Astrocyte of the cerebellum (primary cell): ENCODE measurements around the gene UTP25.
"Not testable (repeated sequence)": the region's sequence is repeated elsewhere in the genome, so short reads cannot be mapped to it uniquely, and the experiment has no call there.

Experiments
- DNase-seq: peaks from one replicate; pipeline ENCODE4 v3.0.0-alpha.2; 2011; ENCODE audit warnings: low read depth
- H3K4me3 ChIP-seq: 2 replicates; pipeline ENCODE4 v1.5.1; 2011; ENCODE audit warnings: mild to moderate bottlenecking, low read depth, low read length, moderate library complexity
- CTCF ChIP-seq: IDR thresholded peaks from 2 replicates; pipeline ENCODE4 v1.5.1; 2012; ENCODE audit warnings: low read length, low read depth, moderate library complexity, mild to moderate bottlenecking; ENCODE audit errors: missing control alignments
- in situ Hi-C: cut with HindIII; loops from 2 replicates; pipeline ENCODE4 v1.10.0; 2017; ENCODE audit warnings: low sequenced_read_pairs

Gene UTP25

GRCh38 chr1:209886219-209886536, 58.4 kb downstream of the UTP25 start:
- H3K4me3 ChIP-seq: no peak overlapping the region
- in situ Hi-C loops: no loop called here
- DNase-seq: no peak
- TF ChIP-seq CTCF: no peak

DNA sequence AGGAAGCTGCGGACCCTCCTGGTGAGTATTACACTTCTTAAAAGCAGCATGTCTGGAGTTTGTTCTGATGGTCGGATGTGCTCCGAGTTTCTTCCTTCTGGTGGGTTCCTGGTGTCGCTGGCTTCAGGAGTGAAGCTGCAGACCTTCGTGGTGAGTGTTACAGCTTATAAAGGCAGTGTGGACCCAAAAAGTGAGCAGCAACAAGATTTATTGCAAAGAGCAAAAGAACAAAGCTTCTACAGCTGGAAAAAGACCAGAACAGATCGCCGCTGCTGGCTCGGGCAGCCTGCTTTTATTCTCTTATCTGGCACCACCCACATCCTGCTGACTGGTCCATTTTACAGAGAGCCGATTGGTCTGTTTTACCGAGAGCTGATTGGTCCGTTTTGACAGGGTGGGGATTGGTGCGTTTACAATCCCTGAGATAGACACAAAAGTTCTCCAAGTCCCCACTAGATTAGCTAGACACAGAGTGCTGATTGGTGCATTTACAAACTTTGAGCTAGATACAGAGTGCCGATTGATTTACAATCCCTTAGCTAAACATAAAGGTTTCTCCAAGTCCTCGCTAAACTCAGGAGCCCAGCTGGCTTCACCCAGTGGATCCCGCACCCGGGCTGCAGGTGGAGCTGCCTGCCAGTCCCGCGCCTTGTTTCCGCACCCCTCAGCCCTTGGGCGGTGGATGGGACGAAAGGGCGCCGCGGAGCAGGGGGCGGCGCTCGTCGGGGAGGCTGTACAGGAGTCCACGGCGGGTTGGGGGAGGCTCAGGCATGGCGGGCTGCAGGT, 60.7 kb downstream of the UTP25 start:
- DNase-seq, H3K4me3 ChIP-seq, in situ Hi-C loops: not testable (repeated sequence)

GRCh38 chr1:209889077-209889418, 61.3 kb downstream of the UTP25 start:
- in situ Hi-C loops: no loop called here
- DNase-seq: no peak
- no peak overlapping the region for H3K4me3 ChIP-seq
- TF ChIP-seq CTCF: no peak

GRCh38 chr1:209890641-209891330, 63.0 kb downstream of the UTP25 start:
- no peak overlapping the region for H3K4me3 ChIP-seq
- no peak for DNase-seq
- no peak for TF ChIP-seq CTCF
- in situ Hi-C loops: no loop called here

DNA sequence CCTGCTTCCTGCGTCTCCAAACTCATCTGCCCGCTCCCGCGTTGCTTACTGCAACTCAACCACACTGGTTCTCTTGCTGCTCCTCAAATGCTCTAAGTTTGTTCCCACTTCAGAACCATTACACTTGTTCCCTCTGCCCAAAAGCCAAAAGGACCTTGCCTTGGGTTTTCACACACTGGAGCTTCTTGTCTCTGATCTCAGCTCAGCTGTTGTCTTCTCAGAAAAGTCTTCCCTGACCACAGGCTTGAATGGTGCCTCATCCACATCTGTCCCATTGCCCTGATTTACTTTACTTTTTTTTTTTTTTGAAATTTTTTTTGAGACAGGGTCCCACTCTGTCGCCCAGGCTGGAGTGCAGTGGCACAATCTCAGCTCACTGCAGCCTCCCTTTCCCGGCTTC, 66.0 kb downstream of the UTP25 start:
- no peak for TF ChIP-seq CTCF
- H3K4me3 ChIP-seq: no peak overlapping the region
- in situ Hi-C loops: no loop called here
- DNase-seq: no peak

GRCh38 chr1:209895709-209896108, 67.9 kb downstream of the UTP25 start:
- no peak overlapping the region for H3K4me3 ChIP-seq
- DNase-seq: no peak
- no peak for TF ChIP-seq CTCF
- in situ Hi-C loops: no loop called here

- DNase-seq: no peak
- TF ChIP-seq CTCF: no peak
- in situ Hi-C loops: no loop called here
- H3K4me3 ChIP-seq: no peak overlapping the region
Observed at GRCh38 chr1:209896346-209896745, 68.6 kb downstream of the UTP25 start.

DNA sequence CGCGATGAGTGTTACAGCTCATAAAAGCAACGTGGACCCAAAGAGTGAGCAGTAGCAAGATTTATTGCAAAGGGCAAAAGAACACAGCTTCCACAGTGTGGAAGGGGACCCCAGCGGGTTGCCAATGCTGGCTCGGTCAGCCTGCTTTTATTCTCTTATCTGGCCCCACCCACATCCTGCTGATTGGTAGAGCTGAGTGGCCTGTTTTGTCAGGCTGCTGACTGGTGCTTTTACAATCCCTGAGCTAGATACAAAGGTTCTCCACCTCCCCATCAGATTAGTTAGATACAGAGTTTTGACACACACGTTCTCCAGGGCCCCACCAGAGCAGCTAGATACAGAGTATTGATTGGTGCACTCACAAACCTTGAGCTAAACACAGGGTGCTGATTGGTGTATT, 70.5 kb downstream of the UTP25 start:
- not testable (repeated sequence) for DNase-seq

GRCh38 chr1:209898851-209899250, 71.1 kb downstream of the UTP25 start:
- in situ Hi-C loops, H3K4me3 ChIP-seq, DNase-seq: not testable (repeated sequence)

More for the DNA sequence above, 70.5 kb downstream of the UTP25 start:
- H3K4me3 ChIP-seq, in situ Hi-C loops: not testable (repeated sequence)
